HG02763 (cell line): Measurements from ENCODE around the gene ADD1.
A peak's percentile ranks its signal among the peaks of the same experiment; 100 is the strongest.

ENCODE experiments used
- ATAC-seq: cut with Tn5 transposase; IDR thresholded peaks from one replicate; pipeline ENCODE4 v1.9.1; 2021; ENCODE audit warnings: mild to moderate bottlenecking, moderate library complexity; ENCODE audit not compliant: unreplicated experiment

ADD1 gene, protein sequence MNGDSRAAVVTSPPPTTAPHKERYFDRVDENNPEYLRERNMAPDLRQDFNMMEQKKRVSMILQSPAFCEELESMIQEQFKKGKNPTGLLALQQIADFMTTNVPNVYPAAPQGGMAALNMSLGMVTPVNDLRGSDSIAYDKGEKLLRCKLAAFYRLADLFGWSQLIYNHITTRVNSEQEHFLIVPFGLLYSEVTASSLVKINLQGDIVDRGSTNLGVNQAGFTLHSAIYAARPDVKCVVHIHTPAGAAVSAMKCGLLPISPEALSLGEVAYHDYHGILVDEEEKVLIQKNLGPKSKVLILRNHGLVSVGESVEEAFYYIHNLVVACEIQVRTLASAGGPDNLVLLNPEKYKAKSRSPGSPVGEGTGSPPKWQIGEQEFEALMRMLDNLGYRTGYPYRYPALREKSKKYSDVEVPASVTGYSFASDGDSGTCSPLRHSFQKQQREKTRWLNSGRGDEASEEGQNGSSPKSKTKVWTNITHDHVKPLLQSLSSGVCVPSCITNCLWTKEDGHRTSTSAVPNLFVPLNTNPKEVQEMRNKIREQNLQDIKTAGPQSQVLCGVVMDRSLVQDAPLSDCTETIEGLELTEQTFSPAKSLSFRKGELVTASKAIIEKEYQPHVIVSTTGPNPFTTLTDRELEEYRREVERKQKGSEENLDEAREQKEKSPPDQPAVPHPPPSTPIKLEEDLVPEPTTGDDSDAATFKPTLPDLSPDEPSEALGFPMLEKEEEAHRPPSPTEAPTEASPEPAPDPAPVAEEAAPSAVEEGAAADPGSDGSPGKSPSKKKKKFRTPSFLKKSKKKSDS

DNA sequence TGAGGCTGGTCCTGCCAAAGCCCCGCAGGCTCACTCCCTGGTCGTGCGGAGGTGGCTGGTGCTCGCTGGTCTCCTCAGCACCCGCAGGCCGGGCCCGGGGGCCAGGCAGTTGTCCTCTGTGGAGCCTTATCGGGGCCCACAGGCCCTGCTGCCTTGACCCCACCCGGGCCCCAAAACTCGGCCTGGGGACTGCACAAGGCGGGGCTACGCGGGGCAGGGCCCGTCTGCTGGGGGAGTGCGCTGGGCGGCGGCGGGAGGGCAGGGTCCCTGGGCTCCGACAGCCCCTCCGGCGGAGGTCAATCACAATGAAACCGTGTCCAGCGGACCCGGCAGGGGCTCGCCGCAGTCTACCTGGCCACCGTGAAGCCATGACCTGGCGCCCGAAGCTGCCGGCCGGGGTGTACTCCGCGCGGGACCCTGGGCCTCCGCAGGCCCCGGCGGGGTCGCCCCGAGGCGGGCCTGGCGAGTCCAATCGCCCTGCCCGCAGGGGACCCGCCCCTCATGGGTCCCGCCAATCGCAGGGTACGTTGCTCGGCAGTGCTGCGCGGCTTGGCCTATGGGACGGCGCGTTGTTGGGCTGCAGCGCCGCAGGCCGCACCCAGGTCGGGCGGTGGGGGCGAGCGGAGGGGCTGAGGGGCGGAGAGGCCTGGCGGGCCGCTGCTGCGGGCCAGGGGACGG is at the start of gene ADD1:
Gene ADD1, plus strand, starts transcription at position 582 of the 678 bp plus-strand sequence. CDS start 32,072 bp downstream, outside the sequence.
- peak; percentile 81 for ATAC-seq

DNA sequence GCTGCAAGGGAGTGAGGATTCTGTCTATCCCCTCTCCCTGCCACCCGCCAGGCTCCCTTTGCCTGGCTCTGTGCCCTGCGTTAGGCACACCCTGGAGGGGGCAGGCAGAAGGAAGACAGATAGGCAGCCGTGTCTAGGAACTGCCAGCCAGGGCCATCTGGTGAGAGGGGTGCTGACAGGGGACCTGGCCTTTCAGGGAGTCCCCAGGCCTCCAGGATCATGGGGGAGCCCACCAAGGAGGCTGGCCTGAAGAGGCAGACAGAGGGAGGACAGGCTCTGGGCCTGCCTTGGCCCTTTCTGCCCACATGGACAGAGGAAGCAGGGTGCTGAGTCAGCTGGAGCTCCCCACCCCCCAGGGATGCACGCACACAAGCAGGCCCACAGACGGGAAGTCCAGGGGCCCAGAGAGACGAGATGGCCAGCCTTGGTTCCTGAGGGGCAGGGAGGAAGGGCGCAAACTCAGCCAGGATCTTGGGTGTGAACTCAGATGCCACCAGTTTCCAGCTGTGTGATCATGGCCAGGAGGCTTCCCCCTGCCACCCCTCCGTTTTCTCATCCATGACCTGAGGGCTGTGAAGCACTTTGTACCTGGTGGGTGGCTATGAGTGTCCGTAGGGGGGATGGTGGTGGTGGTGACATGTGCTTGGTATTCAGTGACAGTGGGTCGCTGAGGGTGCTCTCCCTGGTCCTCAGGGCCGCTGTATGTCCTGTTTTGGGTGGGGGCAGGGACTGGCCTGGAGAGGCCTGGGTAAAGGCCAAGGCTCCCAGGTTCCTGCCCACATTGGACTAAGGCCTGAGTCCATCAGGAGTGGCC is 49.0 kb upstream of the ADD1 start:
- no peak for ATAC-seq

DNA sequence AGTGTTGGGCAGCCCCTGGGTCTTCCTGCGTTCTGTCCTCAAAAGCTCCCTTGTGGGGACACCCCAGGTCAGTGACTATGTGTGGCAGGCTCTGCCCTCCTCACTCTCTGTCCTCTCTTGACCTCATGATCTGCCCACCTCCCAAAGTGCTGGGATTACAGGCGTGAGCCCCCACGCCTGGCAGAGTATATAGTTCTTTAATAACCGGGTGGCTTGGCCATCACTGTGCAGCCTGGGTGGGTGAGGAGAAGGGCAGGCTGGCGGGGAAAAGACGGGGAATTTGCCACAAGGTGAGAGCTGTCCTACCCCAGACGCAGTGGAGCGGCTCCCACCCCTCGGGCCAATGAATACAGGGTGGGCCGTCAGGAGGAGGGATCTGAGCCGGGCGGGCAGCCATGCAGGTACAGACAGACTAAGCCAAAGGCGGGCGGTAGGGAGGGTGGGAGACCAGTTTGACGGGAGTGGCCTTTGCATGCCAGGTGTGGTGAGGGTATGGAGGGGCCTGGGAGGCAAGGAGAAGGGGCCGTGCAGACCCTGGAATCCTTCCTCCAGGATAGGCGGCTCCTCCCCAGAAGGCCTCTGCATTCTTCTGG is 48.2 kb upstream of the ADD1 start:
- ATAC-seq = no peak

DNA sequence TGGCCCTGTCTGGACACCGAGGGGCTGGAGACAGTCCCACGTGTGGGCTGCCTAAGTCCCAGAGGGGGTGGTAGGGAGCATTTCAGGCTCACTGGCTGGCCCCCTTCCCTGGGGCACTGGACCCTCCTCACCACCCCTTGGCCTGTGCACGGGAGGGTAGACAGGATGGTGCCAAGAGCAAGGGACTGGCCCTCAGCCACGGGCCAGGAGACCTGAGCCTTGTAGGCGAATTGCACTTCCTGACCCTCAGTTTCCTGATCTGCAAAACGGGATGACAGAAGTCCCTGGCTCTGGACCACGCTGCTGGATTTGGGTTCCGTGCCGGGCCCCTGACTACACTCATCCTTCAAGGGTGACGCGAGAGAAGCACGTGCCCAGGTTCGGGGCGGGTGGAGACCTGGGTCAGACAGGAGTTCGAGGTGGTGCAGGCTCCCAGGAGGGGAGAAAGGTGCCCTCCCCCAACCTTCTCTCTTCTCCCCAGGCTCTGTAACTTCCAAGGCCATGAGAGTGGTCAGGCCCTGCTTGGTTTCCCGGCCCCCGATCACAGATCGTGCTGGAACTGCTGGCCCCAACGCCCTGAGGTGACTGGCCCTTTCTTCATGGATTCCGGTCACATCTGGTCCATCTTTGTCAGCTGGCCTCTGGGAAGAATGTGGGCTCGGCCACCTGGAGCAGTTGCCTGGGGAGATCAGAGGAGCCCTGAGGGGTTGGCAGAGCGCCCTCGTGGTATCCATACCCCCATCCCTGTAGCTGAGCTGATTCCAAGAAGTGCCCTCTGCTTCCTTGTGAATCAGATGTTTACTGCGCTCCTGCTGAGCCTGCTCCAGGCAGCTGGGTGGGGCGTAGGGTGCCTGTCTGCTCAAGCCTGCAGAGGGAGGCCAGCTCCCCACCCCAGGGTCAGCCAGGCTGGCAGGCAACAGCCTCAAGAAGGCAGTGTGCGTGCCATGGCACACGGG is 47.5 kb upstream of the ADD1 start:
- ATAC-seq = no peak

DNA sequence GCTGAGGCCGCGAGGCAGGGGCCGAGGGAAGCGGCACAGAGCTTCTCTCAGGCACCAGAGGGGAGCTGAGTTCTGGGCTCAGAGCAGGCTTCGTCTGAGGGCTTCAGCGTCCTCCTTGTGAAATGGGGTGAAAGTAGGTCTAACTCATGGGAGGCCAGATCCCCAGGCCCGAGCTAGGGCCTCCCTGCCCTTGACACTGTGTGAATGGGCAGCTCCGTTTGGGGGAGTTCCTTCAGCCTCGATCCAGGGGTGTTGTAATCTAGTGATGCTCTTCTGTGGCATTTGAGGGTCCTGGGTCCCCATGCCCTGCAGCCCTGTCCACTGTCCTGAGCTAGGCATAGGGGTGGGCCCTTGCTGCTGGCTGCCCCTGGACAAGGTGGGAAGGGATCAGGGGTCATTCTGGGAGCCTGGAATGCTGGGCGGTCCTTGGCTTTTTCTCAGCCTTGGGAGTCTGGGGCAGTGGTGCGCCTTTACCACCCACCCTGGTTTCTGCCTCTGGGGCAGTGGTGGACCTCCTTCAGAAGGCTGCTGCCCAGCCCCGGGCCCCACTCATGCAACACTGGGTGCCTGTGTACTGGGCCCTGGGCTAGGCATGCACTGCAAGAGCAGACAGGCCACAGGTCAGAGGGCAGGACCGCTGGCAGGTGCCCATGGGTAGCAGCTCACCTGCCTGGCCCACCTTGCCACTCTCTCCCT is 46.6 kb upstream of the ADD1 start:
- no peak for ATAC-seq

DNA sequence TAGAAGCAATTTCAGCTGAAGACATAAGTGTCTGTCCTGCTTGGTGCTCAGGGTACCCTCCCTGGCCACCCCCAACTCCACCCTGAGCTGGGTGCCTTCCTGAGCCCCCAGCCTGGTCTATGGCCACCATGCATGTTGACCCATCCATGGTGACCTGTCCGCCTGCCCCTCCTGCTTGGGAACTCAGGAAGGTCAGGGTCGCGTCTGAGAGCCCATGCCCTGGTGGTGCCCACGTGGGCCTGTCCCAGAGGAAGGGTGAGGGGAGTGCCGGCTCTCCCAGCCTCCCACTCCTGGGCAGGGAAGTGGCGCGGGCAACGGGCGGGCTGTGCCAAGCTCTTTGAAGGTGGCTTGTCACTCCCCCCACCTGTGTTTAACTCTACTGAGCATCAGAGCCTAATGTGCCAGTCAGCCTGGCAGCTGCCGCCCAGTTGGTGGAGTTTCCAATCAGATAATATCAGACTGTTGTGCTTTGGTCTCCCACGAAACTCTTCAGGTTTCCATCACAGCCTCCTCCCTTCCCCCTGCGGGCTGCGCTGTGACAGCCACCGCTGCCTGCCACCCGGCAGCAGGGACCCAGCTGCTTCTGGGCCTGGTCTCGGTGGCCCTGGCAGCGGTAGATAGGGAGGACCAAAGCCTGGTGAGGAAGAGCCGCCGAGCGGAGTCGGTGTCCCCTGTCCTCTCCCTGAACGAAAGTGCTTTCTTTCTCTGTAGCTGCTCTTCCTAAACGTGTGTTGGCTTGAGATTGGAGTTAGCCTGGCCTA is 45.9 kb upstream of the ADD1 start:
- ATAC-seq = peak; percentile 11

DNA sequence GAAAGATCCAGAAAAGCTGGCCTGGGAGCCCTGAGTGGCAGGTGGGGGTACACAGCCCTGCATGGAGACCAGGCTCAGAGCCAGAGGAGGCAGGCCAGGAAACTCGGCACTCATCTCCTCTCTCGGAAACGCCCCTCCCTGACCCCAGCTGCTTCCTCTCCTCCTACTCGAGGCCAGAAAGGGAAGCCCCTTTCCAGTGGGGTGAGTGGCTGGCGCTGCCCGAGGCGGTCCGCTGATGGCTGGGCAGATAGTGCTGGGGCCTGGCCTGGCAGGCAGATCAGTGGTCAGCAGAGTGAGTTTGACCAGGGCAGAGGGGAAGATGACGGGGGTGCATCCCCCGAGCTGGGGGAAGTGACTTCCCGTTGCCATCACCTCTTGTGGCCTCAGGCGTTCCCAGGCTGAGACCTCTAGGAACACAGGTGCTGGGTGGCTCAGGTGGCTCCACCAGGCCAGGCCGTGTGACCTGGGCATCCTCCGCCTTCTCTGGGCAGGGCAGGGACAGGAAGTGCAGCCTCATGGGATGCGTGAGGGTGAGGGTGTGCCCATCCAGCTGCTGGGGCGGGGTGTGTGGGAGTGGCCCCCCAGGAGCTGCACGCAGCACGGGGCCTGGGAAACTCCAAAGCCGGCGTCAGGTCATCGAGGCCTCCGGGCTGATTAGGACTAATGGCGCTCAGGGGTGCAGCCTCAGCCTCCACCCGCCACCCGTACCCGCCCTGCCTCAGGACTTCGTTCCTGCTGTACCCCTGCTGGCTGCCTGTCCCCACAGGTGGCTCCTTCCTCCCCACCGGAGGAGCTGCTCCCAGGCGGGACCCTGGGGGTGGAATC is 45.0 kb upstream of the ADD1 start:
- ATAC-seq = peak; percentile 45

DNA sequence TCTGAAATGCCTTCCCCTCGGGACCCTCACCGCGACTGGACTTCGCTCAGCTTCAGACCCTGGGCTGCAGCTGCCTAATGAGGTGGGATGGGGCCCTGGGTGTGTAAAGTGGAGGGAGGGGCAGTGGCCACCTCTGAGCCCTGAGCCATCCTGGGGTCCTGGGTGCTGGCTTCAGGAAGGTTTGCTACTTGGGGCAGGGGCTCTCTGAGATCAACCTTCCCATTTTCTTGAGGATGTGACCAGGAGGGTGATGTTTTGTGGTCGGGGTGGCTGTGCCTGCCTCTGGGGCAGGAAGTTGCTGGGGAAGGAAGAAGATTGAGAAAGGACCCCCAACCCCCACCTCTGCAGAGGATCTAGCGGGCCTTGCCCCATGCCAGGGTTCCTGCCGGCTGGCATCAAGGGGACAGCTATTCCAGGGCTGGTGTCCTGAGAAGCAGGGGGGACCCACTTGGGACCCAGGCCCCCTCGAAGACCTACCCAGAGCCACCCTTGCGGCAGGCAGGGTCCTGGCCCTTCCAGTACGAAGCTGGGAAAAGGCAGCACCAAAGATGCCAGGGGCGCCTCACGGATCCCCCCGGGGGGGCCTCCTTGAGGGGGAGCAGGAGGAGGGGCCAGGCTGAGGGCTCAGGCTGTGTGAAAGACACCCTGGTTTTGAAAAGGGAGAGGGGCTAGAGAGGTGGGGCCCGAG is 44.3 kb upstream of the ADD1 start:
- no peak for ATAC-seq

DNA sequence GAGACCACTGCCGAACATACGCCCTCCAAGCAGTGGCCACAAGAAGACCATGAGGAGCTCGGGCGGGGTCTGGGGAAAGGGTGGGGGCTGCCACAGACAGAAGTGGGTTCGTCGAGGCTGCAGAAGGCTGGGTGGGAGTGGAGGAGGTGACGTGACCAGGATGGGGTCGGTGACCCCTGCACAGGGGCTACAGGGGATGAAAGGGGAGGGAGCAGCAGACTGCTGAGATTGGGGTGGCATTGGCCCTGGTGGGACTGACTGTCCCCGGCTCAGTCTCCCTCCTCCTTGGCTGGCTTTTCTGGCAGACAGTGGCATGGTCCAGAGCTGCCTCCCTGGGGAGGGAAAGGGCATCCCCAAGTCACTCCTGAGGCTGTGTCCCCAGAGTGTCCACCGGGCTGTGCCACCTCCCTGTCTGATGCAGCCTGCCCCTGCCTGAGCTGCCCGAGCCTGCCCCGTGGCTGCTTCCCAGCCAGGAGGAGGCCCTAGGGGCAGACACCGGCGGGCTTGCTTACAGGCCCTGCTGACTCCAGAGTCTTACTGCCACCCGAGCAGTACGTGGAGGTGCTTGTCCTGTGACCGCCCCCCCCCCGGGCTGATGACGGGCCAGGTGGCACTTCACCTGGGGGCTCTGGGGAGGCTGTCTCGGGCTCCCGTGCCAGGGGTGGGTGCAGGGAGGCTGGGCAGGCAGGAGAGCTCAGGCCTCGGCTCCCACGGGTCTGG is 43.5 kb upstream of the ADD1 start:
- no peak for ATAC-seq

DNA sequence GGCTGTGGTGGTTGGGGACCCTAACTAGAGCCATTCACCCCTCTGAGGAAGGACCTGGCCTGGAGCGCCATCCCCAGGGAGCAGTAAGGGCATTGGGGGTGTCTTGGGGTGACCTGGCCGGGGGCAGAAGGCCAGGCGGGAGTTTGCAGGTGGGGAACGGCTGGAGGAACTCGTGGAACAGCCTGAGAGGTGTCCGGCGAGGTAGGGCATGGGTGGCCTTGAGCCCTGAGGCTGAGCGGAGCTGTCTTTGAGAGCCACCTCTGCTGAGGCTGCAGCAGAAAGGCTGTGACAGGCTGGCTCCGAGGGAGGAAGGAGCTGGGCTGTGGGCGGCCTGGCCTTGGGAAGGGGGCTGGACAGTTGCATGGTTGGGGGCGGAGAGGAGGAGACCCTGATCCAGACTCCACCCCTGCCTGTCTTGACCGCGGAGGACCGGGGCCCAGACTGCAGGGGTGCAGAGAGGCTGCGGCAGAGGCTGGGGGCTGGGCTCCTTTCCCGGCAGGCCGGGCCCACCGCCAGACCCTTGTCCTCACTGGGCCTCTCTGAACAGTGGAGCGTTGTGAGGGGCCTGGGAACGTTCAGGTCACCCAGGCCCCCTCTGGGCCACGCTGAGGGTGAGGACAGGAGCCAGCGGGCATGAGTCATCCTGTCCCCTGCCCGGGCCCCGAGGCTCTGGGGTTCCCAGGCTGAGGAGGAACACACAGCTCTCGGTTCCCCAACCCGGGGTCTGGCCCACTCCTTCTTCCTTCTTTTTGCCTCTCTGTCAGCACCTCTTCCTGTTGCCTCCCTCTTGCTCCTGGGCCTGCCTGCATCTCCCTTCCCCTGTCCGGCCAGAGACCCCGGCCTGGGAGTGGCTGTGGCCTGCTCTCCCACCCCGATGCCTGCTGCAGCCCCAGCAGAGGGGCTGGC is 42.7 kb upstream of the ADD1 start:
- no peak for ATAC-seq

DNA sequence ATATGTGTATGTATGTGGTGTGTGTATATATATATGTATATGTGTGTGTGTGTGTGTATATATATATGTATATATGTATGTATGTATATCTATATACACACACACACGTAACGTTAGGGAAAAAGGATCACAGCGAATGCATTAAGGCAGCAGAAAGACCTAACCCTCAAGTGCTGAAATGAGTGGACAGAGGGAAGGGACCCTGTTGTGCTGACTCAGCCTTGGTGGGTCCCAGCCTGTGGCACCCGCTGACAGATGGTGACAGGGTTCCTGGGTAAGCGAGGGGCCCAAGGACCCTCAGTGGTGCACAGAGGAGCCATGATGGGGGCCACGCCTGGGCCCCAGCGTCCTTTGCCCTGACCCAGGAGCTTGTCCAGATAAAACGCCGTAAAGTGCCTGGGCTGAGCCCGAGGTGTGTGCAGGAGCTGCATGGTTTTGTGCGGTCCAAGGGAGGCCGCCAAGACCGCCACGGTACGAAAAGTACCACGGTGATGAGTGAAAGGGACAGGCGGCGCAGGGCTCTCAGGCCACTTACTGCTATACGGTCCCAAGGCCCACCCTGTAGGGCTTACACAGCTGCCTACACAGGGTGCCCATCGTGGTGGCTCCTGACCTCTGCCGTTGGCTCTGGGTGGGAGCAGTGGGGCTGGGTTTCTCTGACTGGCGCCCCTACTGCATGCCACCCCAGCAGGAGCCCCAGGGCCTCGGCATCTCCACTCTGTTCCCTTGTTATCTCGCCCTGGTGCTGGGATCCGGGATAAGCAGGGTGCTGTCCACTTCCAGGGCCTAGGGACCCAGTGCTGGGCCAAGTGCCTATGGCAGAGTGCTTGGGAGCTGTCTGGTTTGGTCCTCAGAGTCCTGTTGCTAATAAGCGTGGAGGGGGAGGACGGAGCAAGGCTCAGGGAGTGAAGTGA is 40.8 kb upstream of the ADD1 start:
- no peak for ATAC-seq

DNA sequence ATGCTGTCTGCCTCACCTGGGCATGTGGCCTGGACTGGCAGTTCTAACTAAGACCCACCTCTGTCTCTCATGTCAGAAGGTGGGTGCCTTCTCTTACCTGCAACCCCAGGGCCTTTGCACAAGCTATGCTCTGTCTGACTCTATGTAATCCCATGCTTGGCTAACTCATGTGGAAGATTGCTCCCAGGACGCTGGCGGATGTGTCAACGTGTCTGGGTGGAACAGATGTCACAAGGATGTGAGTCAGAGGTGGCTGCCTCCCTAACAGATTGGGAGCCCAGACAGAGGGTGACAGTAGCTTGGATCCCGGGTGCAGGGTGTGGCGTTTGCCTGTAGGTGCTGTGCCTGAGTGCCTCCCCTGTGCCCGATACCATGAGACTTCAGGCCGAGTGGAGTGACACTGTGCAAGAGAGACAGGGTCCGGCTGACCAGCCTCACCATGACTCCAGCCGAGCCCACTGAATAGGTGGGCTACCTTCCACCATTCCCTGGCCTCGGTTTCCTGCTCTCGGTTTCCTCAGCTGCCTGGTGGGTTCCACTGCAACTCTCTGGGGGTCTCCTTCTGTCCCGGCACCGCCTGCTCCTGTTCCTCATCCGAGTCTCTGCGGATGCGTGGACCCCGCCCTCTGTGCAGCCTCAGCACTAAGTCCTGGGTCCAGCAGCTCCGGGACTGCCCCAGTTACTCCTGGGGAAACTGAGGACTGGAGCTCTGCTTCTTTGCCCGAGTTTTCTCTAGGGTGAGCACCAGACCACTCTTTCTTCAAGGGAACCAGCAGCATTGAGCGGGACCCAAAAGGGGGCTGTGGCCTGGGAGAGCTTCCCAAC is 39.8 kb upstream of the ADD1 start:
- no peak for ATAC-seq

DNA sequence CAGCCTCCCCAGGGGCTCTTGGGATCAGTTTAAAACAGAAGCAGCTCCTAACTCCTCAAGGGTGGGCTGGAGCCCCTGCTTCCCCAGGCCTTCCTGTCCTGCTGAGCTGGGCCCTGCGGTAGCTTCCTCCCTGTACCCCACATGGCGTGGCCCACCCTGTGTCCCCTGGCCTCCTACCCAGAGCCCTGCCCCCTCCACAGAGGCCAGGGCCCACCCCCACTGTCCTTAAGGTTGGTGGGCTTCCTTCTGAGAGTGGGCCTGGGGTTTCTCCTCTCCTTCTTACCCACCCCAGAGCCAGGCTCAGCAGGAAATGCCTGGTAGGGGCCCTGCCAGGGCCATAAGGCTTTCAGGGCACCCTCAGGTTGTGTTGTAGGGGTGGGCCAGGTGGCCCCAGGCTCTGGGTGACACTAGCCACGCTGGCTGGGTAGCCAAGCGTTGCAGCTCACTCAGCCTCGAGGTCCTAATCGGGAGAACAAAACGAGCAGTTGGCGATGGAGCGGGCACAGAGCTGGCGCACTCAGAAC is 39.1 kb upstream of the ADD1 start:
- no peak for ATAC-seq
